Dermis microvascular lymphatic vessel endothelial cell (primary cell): ENCODE results near the gene MLKL. TPM values are rescaled to one million over a fixed set of nuclear protein-coding genes. Genes with fewer than 3 reads are reported as not detected.
"Not testable (repeated sequence)": the region's sequence is repeated elsewhere in the genome, so short reads cannot be mapped to it uniquely, and the experiment has no call there.

Experiments used
- DNase-seq, 2 donors: peaks; one replicate each; pipeline versions ENCODE4 v3.0.0 to v3.0.0-alpha.2; 2010; ENCODE audit warnings: low read depth in 2 of 2
- total RNA-seq: library from RNA; depleted of rRNA; stranded (reverse); fragments of >200 nt; gene quantifications from 2 replicates; pipeline ENCODE4 v1.2.1, GENCODE V29; 2014

MLKL gene
- total RNA-seq, 1 donor from 2014 or later, result 14.4 TPM

DNA sequence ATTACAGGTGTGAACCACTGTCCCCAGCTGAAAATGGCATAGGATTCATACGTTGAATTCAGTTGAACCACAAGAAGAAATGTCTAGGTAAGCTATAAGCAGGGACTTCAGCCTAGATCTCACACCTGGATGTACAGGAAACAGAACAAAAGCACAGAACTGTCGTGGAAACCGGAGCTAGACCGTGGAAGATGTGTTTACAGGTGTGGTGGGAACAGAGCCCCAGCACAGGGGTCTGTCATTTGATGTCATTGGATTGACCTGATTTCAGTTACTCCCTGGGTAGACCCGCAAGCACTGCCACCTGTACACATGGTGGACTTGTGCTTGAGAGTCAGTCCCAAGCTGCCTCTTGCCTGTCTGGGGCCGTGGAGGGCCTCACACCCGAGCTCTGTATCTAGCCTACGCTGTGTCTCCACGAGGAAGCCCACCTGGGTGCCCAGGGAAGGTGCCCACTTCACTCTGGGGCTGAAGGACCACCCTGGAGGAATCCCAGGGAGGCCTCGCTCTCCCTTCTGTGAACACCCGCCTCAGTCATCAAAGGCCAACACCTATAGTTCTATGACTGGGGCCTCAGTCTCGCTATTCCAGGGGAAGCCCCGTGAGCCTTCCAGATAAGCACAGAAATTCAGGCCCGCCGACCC is 32.2 kb upstream of the MLKL start:
- no peak for DNase-seq

- no peak for DNase-seq
Observed at GRCh38 chr16:74731853-74732477, 31.3 kb upstream of the MLKL start.

DNA sequence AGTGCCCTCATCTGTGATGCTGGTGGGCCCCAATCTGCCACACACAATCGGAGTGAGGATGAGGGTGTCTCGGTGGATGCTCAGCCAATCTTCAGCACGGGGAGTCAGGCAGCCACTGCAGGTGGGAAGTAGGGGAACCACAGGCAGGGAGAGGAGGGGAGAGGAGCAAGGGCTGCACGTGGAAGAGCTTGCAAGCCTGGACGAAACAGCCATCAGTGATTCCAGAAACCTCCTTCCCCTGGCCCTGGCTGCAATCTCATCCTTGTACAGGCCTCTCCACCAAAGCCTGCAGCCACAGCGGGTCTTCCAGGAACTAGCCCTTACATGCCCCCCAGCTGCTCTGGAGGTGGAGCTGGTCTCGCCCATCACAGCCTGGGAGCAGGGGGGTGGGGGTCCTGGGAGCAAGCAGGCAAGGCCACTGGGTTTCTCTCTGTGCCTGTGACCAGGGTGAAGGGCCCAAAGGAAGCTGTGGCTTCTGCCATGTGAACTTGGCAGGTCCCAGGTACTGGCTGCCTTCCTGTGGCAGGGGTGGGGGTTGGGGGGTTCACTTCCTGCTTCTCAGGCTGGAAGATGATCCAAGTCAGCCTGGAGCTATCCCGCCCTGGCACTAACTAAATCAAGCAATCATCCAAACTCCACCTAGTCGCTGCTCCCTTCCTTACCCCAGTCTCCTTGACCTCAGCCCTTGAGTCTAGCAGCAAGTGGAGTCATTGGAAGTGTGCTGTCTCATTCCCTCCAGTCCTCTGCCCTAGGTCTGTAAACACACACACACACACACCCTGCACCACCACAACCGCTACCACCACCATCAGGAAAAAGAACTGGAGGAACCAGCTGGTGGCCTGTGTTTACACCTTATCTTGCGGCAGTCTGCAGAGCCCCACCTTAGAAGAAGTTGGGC is 29.4 kb upstream of the MLKL start:
- no peak for DNase-seq

- DNase-seq, result no peak
Observed at GRCh38 chr16:74727903-74728302, 27.2 kb upstream of the MLKL start.

DNA sequence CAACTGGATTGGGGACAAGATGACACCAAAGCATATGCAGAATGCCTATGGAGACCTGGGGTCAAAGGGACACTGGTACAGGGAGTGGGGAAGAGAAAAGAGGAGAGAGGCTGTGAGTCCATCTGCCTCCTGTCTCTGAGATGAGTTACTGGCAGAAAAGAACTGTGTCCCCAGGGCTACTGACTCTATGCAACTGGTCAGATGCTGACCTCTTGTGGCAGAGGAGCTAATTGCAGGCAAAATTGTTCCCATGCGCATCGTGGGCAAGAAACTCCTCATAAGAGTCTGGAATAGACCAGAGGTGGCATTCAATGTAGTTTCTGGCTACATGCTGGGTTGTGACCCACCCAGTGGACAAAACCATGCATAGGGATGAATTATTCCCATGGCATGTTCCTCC is 26.1 kb upstream of the MLKL start:
- DNase-seq, result no peak

DNA sequence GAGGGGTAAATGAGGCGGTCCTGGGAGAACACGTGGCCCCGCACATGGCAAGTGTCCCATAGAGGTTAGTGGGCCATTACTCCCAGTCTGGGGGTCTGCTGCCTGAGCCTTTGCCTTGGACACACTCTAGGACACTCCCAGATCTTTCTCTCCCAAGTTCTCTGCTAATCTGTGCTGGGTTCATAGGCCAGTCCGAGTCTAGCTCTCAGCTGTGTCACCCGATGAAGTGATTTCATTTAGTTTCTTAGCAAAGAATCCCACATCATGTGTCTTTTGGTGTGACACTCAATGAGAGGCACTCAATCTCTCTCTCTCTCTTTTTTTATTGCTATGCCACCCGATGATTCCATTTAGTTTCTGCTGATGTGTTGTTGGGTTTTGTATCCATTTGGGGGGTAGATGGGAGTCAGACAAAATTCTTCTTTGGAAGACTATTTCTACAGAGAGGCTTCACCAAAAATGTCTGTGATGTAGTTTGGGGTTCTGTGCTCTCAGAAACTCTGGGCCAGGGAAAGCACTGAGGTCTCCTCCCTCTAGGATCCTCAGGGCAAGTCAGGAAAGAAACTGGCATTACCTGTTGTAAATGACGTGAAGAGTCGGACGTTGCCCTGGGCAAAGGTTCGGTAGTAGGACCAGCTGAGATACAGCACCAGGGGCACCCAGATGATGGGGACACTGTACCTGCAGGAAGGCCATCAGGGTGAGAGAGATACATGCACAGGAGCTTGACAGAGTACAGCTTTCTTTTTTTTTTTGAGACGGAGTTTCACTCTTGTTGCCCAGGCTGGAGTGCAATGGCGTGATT is 25.2 kb upstream of the MLKL start:
- DNase-seq, result no peak

DNA sequence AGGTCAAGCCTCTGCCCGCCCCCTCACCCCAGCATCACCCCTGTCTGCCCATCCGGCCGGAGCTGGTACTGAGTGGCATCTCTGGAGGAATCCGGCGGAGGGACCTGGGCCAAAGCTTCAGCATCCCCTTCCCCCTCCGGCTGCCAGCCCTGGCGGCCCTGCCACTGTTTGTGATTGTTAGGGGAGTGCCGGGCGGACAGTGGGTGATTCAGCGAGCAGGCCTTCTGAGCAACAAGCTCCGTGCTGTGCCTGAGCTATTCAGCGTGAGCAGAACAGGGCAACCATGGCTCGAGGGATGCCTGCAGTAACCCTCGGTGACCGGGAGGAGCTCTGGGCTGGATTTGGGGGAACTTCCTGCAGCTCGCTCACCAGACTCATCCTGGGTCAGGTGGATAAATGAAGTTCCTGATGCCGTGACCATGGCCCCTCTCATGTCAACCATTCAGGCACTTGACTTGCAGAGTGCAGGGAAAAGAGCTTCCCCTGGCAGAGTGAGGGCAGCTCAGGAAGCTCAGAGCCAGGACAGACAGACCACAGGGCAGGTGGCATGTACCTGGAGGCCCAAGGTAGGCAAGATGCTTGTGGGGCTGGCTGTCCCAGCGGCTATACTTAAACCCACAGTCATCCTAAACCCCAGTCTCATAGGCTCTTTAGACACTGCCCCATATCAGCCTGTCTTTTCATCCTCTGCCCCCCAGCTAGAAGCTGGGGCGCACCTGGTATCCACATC is 24.3 kb upstream of the MLKL start:
- no peak for DNase-seq

DNA sequence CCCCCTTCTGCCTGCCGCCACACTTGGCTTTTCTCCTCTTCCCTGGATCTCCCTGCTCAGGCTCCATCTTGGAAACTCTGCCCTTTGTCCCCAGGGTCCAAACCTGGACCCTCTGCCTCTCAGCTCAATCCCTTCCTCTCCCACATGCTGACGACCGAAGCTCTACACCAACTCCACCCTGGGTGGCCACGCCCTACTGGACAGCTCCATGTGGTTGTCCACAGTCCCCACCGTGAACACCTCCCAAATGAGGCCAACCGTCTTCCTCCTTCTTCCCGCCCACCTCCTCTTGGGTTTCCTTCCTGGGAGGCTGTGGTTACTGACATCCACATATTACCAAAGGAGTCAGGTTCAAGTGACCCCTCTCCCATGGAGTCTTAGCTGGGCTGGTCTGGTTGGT is 22.6 kb upstream of the MLKL start:
- no peak for DNase-seq

DNA sequence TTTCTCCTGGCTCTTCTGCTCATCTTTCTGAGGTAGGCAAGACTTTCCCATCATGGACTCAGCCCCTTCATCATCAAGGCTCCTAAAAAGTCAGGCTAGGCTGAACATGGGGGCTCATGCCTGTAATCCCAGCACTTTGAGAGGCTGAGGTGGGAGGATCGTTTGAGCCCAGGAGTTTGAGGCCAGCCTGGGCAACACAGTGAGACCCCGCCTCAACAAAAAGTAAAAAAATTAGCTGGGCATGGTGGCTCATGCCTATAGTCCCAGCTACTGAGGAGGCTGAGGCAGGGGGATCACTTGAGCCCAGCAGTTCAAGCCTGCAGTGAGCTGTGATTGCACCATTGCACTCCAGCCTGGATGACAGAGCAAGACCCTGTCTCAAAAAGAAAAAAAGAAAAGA is 21.5 kb upstream of the MLKL start:
- not testable (repeated sequence) for DNase-seq

GRCh38 chr16:74721716-74722115 is 21.1 kb upstream of the MLKL start:
- DNase-seq, result no peak

GRCh38 chr16:74720579-74720978 is 19.9 kb upstream of the MLKL start:
- no peak for DNase-seq

- DNase-seq, result no peak
Observed at GRCh38 chr16:74718741-74719610, 18.3 kb upstream of the MLKL start.

DNA sequence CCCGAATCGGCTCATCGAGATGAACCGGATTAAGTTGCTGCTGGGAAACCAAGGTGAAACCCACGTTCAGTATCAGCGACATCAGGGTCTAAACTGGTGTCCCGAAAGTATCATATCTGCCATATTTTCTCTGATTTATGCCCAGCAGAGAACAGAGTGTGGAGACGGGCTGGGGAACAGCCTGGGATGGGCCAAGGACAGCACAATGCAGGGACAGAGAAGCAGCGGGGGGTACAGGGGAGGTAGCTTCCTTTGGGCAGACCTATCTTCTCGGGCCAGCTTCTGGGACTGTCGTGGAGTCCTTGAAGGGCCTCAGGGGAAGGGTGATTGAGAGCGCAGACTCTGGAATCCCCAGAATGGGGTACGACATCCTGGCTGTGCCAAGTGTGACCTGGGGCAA is 17.5 kb upstream of the MLKL start:
- no peak for DNase-seq

GRCh38 chr16:74717367-74717766 is 16.7 kb upstream of the MLKL start:
- DNase-seq, result no peak

- no peak for DNase-seq
Observed at GRCh38 chr16:74716355-74716754, 15.7 kb upstream of the MLKL start.

DNA sequence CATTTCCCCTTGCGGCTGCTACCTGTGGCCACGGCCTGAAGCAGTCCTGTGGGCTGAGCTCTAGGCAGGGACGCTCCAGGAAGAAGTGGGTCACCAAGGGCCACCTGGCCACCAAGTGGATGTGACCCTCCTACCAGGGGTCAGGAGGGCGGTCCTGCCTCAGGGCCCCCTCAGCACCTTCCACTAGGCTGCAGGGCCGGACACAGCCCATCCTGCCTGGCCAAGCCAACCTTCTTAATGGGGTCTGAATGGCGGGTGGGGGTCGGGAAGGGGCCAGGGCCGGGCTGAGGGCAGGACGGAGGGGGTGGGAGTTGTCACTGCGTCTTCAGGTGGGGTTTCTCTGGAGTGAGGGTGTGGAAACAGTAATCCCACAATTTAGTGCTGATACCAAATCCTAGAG is 13.2 kb upstream of the MLKL start:
- no peak for DNase-seq

DNA sequence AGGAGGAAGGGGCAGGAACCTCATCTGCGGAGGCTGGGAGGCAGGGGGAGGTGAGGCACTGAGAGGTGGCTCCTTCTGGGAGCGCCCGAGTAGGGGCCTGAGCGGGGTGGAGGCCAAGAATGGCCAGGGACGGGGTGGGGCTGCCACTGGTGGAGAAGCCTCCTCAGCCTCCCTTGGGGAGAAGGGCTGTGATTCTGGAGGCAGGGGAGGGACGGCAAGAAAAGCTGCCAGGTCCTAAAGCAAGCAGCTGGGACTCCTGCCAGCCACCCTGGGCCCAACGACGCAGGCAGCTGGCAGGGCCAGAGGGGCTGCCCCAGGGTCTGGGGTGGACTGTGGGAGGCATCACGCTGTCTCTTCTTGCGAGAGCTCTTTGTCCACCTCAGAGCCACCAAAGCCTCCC is 12.7 kb upstream of the MLKL start:
- DNase-seq, result no peak

DNA sequence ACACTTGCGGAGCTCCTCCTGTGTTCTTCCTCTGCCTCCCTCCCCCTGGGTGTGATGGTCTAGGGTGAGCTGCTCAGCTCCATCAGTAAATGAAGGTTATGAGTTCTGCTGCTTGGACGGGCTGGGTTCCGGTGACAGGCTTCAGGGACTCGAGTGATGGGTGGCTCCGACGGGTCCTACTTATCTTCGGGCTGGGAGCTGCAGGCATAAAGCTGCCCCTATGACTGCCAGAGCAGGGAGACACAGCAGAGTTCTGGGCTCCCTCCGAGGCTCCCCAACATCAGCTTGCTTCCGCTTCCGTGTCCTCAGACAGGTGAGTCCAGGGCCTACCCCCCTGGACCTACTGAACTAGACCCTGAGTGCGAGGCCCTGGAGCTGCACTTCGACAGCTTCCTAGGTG is 11.3 kb upstream of the MLKL start:
- DNase-seq, result no peak

DNA sequence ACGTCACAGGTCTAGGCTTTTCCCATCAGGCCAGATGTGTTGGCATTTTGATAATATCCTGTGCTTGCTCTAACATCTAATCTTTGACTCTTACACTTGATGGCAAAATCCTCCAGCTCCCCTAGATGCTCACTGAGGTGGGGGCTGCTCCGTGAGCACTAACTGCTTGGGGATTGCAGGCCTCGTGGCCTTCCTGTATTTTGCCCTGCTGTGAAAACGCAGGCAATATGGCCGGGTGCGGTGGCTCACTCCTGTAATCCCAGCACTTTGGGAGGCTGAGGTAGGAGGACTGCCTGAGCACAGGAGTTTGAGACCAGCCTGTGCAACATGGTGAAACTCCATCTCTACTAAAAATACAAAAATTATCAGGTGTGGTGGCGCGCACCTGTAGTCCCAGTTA is 9.7 kb upstream of the MLKL start:
- no peak for DNase-seq

GRCh38 chr16:74709441-74709877 is 8.8 kb upstream of the MLKL start:
- DNase-seq, result peak; percentile 48 to 69
